HEK293T (cell line): ENCODE measurements around the gene OXCT2.
"Not testable (repeated sequence)": the region's sequence is repeated elsewhere in the genome, so short reads cannot be mapped to it uniquely, and the experiment has no call there.

Experiments used
- CTCF ChIA-PET: fragments of 350-600 bp; formaldehyde crosslinking; extraction: SDS; loops from one replicate; lab custom pipeline; 2021; ENCODE audit warnings: antibody characterized with exemption, inconsistent platforms; lab: Yijun Ruan, JAX
- POLR2A ChIA-PET: fragments of 350-600 bp; formaldehyde crosslinking; extraction: SDS; loops from one replicate; lab custom pipeline; 2020; ENCODE audit warnings: antibody characterized with exemption, inconsistent platforms; lab: Yijun Ruan, JAX
- DNase-seq: peaks from one replicate; pipeline ENCODE4 v3.0.0; 2012; ENCODE audit warnings: mixed read lengths; ENCODE audit errors: extremely low spot score
- ARNT ChIP-seq: fragments of 450-650 bp; IDR thresholded peaks from 2 replicates; pipeline ENCODE4 v1.6.1; 2017; ENCODE audit warnings: mild to moderate bottlenecking
- BHLHE40 ChIP-seq: fragments of 450-650 bp; IDR thresholded peaks from 2 replicates; pipeline ENCODE4 v1.6.1; 2016; ENCODE audit warnings: mild to moderate bottlenecking, moderate library complexity, borderline replicate concordance
- CTBP1 ChIP-seq: fragments of 450-650 bp; IDR thresholded peaks from 2 replicates; pipeline ENCODE4 v1.6.1; 2016; ENCODE audit warnings: borderline replicate concordance
- ELF4 ChIP-seq: fragments of 450-650 bp; IDR thresholded peaks from 2 replicates; pipeline ENCODE4 v1.6.1; 2017; ENCODE audit warnings: antibody characterized with exemption
- FOXA1 ChIP-seq: fragments of 450-650 bp; IDR thresholded peaks from 2 replicates; pipeline ENCODE4 v1.6.1; 2016; ENCODE audit warnings: mild to moderate bottlenecking
- FOXK2 ChIP-seq: fragments of 450-650 bp; IDR thresholded peaks from 2 replicates; pipeline ENCODE4 v1.6.1; 2016; ENCODE audit warnings: mild to moderate bottlenecking
- FOXM1 ChIP-seq: fragments of 450-650 bp; IDR thresholded peaks from 2 replicates; pipeline ENCODE4 v1.6.1; 2017; ENCODE audit warnings: mild to moderate bottlenecking, borderline replicate concordance
- HDGF ChIP-seq: fragments of 450-650 bp; IDR thresholded peaks from 2 replicates; pipeline ENCODE4 v1.6.1; 2017; ENCODE audit warnings: antibody characterized with exemption, borderline replicate concordance
- L3MBTL2 ChIP-seq: fragments of 450-650 bp; conservative IDR thresholded peaks from 2 replicates; pipeline ENCODE4 v1.6.1; 2016; ENCODE audit warnings: mild to moderate bottlenecking
- LEF1 ChIP-seq: fragments of 450-650 bp; IDR thresholded peaks from 2 replicates; pipeline ENCODE4 v1.6.1; 2017; ENCODE audit warnings: mild to moderate bottlenecking, borderline replicate concordance
- NFRKB ChIP-seq: fragments of 450-650 bp; IDR thresholded peaks from 2 replicates; pipeline ENCODE4 v1.6.1; 2016; ENCODE audit warnings: mild to moderate bottlenecking, moderate library complexity
- PKNOX1 ChIP-seq: fragments of 450-650 bp; IDR thresholded peaks from 2 replicates; pipeline ENCODE4 v1.6.1; 2016
- SP1 ChIP-seq: fragments of 450-650 bp; IDR thresholded peaks from 2 replicates; pipeline ENCODE4 v1.6.1; 2017
- SUZ12 ChIP-seq: fragments of 450-650 bp; IDR thresholded peaks from 2 replicates; pipeline ENCODE4 v1.6.1; 2016; ENCODE audit warnings: mild to moderate bottlenecking
- TARDBP ChIP-seq: fragments of 450-650 bp; IDR thresholded peaks from 2 replicates; pipeline ENCODE4 v1.6.1; 2016
- ZNF384 ChIP-seq: fragments of 450-650 bp; IDR thresholded peaks from 2 replicates; pipeline ENCODE4 v1.6.1; 2016

The OXCT2 gene

GRCh38 chr1:39763619-39764374, 7.4 kb downstream of the OXCT2 start:
- DNase-seq, POLR2A ChIA-PET, CTCF ChIA-PET: not testable (repeated sequence)

- DNase-seq: no peak
- ChIA-PET CTCF (no interaction called here), POLR2A (no interaction called here)
- TF ChIP-seq CTBP1 (no peak), NFRKB (no peak), HDGF (no peak), ZNF384 (no peak), L3MBTL2 (no peak), SP1 (no peak), ARNT (no peak), TARDBP (no peak), SUZ12 (no peak), FOXM1 (no peak), LEF1 (no peak), PKNOX1 (no peak), FOXA1 (no peak), FOXK2 (no peak), ELF4 (no peak), BHLHE40 (no peak)
These were observed 8.3 kb downstream of the OXCT2 start for GRCh38 chr1:39762550-39763540.

GRCh38 chr1:39761557-39762260, 9.4 kb downstream of the OXCT2 start:
- no peak for TF ChIP-seq SP1
- no peak for TF ChIP-seq ARNT
- no peak for TF ChIP-seq CTBP1
- TF ChIP-seq NFRKB: no peak
- TF ChIP-seq FOXA1: no peak
- no peak for TF ChIP-seq TARDBP
- no peak for TF ChIP-seq FOXM1
- TF ChIP-seq ELF4: no peak
- TF ChIP-seq HDGF: no peak
- no peak for TF ChIP-seq L3MBTL2
- TF ChIP-seq PKNOX1: no peak
- DNase-seq: no peak
- ChIA-PET CTCF (no interaction called here), POLR2A (no interaction called here)

GRCh38 chr1:39761016-39761415, 10.1 kb downstream of the OXCT2 start:
- no peak for DNase-seq
- POLR2A ChIA-PET: no interaction called here
- CTCF ChIA-PET: no interaction called here
- no peak for TF ChIP-seq LEF1
- no peak for TF ChIP-seq SUZ12
- no peak for TF ChIP-seq PKNOX1
- TF ChIP-seq L3MBTL2: no peak

DNA sequence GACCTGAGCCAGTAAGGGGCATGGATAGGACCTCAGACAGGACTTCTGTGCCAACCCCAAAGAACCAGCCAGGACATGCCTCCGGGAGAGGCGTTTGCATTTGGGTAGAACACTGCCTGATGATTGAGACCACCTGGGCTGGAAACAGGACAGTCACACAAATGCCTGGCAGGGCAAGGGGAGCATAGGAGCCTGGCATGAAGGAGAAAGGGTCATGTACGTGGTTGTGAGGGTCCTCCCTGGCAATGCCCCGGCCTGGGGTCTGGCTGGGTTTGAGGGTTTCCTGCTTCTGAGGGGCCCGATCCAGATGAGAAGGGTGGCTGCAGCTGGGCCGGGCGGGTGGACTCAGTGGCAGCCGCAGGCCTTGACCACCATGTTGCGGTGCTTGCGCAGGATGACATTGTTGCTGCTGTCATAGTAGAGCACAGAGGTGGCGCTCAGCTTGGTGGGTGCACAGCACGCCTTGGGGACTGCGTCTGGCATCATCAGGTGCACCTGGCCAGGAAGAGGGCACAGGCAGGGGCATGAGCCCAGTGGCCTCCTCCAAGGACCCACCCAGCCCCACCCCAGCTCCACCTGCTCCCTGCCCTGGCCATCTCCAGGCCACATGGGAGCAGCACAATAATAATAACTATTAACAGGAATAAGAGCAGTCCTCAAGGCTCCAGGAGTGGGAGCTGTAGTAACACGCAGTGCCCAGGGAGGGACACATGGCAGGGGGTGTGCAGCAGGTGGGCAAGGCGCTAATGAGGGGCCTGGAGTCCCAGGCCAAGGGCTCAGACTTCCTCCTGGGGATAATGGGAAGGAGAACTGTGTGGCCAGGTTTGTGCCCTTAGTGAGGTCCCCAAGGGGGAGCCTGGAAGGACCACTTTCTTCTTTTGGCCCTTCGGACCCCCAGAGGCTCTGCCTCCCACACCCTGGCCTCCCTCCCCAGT, 10.8 kb downstream of the OXCT2 start:
- ChIA-PET CTCF (interaction anchor here (0.5 kb wide), 1 partner anchor 95 kb away, joined by 9 read pairs; no protein-coding TSS in a partner anchor), POLR2A (interaction anchor here (1.6 kb wide), 1 partner anchor 22 kb away, joined by 4 read pairs; the partner anchor contains the start of gene PPIE)
- TF ChIP-seq ARNT (no peak), ZNF384 (no peak), BHLHE40 (no peak), LEF1 (no peak), FOXA1 (no peak), CTBP1 (no peak), FOXK2 (no peak), TARDBP (no peak), FOXM1 (no peak)
- no peak for DNase-seq
